HEK293 (cell line): Measurements from ENCODE around the gene CDK14.

Experiments used
- CTCF ChIA-PET: fragments of 350-600 bp; formaldehyde crosslinking; extraction: SDS; loops from one replicate; lab custom pipeline; 2021; ENCODE audit warnings: antibody characterized with exemption; lab: Yijun Ruan, JAX
- POLR2A ChIA-PET: fragments of 300-600 bp; formaldehyde crosslinking; extraction: SDS; loops from one replicate; lab custom pipeline; 2020; ENCODE audit warnings: antibody characterized with exemption, inconsistent platforms; lab: Yijun Ruan, JAX
- H3K27ac ChIP-seq: fragments of 200-500 bp; sonication (Bioruptor generic); 2 replicates; pipeline ENCODE4 v1.5.1; 2014; ENCODE audit warnings: low read depth, low read length, control low read depth, inconsistent platforms; ENCODE audit errors: extremely low read depth
- H3K36me3 ChIP-seq, 2 experiments: fragments of 200-500 bp in 1 of 2; sonication (Bioruptor generic) in 1 of 2; 1 replicate in 1 of 2; 2 replicates in 1 of 2; pipeline ENCODE4 v1.5.1; 2014 to 2017; ENCODE audit warnings: inconsistent platforms in 2 of 2, low read length in 2 of 2; ENCODE audit not compliant: control insufficient read depth in 2 of 2, insufficient read depth in 1 of 2
- H3K4me1 ChIP-seq: fragments of 200-500 bp; sonication (Bioruptor generic); 2 replicates; pipeline ENCODE4 v1.5.1; 2014; ENCODE audit warnings: mild to moderate bottlenecking, low read length, inconsistent platforms; ENCODE audit not compliant: control insufficient read depth, insufficient read depth
- H3K4me3 ChIP-seq: 2 replicates; pipeline ENCODE4 v1.5.1; 2011; ENCODE audit warnings: low read depth, mild to moderate bottlenecking, control low read depth, low read length, moderate library complexity
- H3K9me3 ChIP-seq: fragments of 200-500 bp; sonication (Bioruptor generic); 2 replicates; pipeline ENCODE4 v1.5.1; 2014; ENCODE audit warnings: low read depth, low read length, inconsistent platforms; ENCODE audit not compliant: control insufficient read depth, insufficient read depth
- BCL11B ChIP-seq: fragments of 450-650 bp; formaldehyde crosslinking; IDR thresholded peaks from 2 replicates; pipeline ENCODE4 v1.5.1; 2016; ENCODE audit warnings: low read depth, missing biosample characterization, missing genetic modification characterization
- KLF9 ChIP-seq: fragments of 450-650 bp; formaldehyde crosslinking; IDR thresholded peaks from 2 replicates; pipeline ENCODE4 v1.5.1; 2016; ENCODE audit warnings: missing biosample characterization, missing genetic modification characterization, low read depth
- OSR2 ChIP-seq: fragments of 450-650 bp; formaldehyde crosslinking; IDR thresholded peaks from 2 replicates; pipeline ENCODE4 v1.5.1; 2016; ENCODE audit warnings: missing biosample characterization, missing genetic modification characterization
- SETDB1 ChIP-seq: IDR thresholded peaks from one replicate; pipeline ENCODE4 v1.6.1; 2017; ENCODE audit warnings: mild to moderate bottlenecking, low read length, moderate library complexity, mixed read lengths; ENCODE audit not compliant: insufficient read length
- ZFHX2 ChIP-seq: fragments of 450-650 bp; formaldehyde crosslinking; conservative IDR thresholded peaks from 2 replicates; pipeline ENCODE4 v1.5.1; 2016; ENCODE audit warnings: missing biosample characterization, missing genetic modification characterization
- ZFP37 ChIP-seq: fragments of 450-650 bp; formaldehyde crosslinking; IDR thresholded peaks from 2 replicates; pipeline ENCODE4 v1.5.1; 2016; ENCODE audit warnings: missing biosample characterization, missing genetic modification characterization
- ZNF112 ChIP-seq: fragments of 450-650 bp; formaldehyde crosslinking; IDR thresholded peaks from 2 replicates; pipeline ENCODE4 v1.5.0; 2017; ENCODE audit warnings: missing biosample characterization, missing genetic modification characterization
- ZNF155 ChIP-seq: fragments of 450-650 bp; formaldehyde crosslinking; IDR thresholded peaks from 2 replicates; pipeline ENCODE4 v1.5.1; 2016; ENCODE audit warnings: missing biosample characterization, missing genetic modification characterization
- ZNF169 ChIP-seq: fragments of 450-650 bp; formaldehyde crosslinking; IDR thresholded peaks from 2 replicates; pipeline ENCODE4 v1.5.1; 2016; ENCODE audit warnings: missing biosample characterization, missing genetic modification characterization
- ZNF350 ChIP-seq: fragments of 450-650 bp; formaldehyde crosslinking; IDR thresholded peaks from 2 replicates; pipeline ENCODE4 v1.5.0; 2017; ENCODE audit warnings: missing biosample characterization, mild to moderate bottlenecking, missing genetic modification characterization
- ZNF629 ChIP-seq: fragments of 450-650 bp; formaldehyde crosslinking; IDR thresholded peaks from 2 replicates; pipeline ENCODE4 v1.5.1; 2017; ENCODE audit warnings: missing biosample characterization, missing genetic modification characterization
- ZNF654 ChIP-seq: fragments of 450-650 bp; formaldehyde crosslinking; IDR thresholded peaks from 2 replicates; pipeline ENCODE4 v1.5.1; 2016; ENCODE audit warnings: low read depth, missing biosample characterization, missing genetic modification characterization
- ZSCAN30 ChIP-seq: fragments of 450-650 bp; IDR thresholded peaks from 2 replicates; pipeline ENCODE4 v1.5.1; 2018; ENCODE audit warnings: missing biosample characterization, mild to moderate bottlenecking, missing genetic modification characterization, moderate library complexity
- TF ChIP-seq, protein P1 (sequence below): fragments of 450-650 bp; formaldehyde crosslinking; IDR thresholded peaks from 2 replicates; pipeline ENCODE4 v1.5.1; 2017; ENCODE audit warnings: missing biosample characterization, missing genetic modification characterization
- TF ChIP-seq, protein P2 (sequence below): fragments of 450-650 bp; formaldehyde crosslinking; IDR thresholded peaks from 2 replicates; pipeline ENCODE4 v1.5.1; 2016; ENCODE audit warnings: missing biosample characterization, missing genetic modification characterization
- TF ChIP-seq, protein P3 (sequence below): fragments of 450-650 bp; formaldehyde crosslinking; conservative IDR thresholded peaks from 2 replicates; pipeline ENCODE4 v1.5.1; 2016; ENCODE audit warnings: low read depth, missing biosample characterization, missing genetic modification characterization
- TF ChIP-seq, protein P4 (sequence below): fragments of 450-650 bp; formaldehyde crosslinking; IDR thresholded peaks from 2 replicates; pipeline ENCODE4 v1.5.1; 2016; ENCODE audit warnings: missing biosample characterization, missing genetic modification characterization
- TF ChIP-seq, protein P5 (sequence below): fragments of 450-650 bp; formaldehyde crosslinking; IDR thresholded peaks from 2 replicates; pipeline ENCODE4 v1.5.1; 2016; ENCODE audit warnings: missing biosample characterization, missing genetic modification characterization

The CDK14 gene

DNA sequence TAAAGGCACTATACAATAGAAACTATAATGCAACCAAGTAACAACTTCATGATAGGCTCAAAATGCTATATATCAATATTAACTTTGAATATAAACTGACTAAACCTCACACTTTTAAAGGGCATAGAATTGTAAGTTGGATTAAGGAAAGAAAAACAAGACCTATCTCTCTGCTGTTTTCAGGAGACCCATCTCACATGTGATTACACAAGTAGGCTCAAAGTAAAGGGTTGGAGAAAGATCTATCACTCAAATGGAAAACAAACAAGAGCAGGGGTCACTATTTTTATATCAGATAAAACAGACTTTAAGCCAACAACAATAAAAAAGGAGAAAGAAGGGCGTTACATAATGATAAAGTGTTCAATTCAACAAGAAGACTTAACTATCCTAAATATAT is 155.5 kb downstream of the CDK14 start:
- H3K9me3 ChIP-seq, result no peaks in the 10 kb centered on the region
- no peak overlapping the region for H3K27ac ChIP-seq
- TF ChIP-seq ZNF654 (tag by site-specific recombination) (no peak), SETDB1 (no peak), ZNF629 (tag by site-specific recombination) (no peak), ZNF155 (tag by site-specific recombination) (no peak), ZSCAN30 (tag by site-specific recombination) (no peak), ZFHX2 (no peak), KLF9 (no peak), BCL11B (tag by site-specific recombination) (no peak), ZNF350 (tag by site-specific recombination) (no peak), ZNF169 (no peak), OSR2 (tag by site-specific recombination) (no peak), ZNF112 (tag by site-specific recombination) (no peak), ZFP37 (tag by site-specific recombination) (no peak)
- TF ChIP-seq, protein P1, sequence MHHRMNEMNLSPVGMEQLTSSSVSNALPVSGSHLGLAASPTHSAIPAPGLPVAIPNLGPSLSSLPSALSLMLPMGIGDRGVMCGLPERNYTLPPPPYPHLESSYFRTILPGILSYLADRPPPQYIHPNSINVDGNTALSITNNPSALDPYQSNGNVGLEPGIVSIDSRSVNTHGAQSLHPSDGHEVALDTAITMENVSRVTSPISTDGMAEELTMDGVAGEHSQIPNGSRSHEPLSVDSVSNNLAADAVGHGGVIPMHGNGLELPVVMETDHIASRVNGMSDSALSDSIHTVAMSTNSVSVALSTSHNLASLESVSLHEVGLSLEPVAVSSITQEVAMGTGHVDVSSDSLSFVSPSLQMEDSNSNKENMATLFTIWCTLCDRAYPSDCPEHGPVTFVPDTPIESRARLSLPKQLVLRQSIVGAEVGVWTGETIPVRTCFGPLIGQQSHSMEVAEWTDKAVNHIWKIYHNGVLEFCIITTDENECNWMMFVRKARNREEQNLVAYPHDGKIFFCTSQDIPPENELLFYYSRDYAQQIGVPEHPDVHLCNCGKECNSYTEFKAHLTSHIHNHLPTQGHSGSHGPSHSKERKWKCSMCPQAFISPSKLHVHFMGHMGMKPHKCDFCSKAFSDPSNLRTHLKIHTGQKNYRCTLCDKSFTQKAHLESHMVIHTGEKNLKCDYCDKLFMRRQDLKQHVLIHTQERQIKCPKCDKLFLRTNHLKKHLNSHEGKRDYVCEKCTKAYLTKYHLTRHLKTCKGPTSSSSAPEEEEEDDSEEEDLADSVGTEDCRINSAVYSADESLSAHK (tag by site-specific recombination), result no peak
- TF ChIP-seq, protein P2, sequence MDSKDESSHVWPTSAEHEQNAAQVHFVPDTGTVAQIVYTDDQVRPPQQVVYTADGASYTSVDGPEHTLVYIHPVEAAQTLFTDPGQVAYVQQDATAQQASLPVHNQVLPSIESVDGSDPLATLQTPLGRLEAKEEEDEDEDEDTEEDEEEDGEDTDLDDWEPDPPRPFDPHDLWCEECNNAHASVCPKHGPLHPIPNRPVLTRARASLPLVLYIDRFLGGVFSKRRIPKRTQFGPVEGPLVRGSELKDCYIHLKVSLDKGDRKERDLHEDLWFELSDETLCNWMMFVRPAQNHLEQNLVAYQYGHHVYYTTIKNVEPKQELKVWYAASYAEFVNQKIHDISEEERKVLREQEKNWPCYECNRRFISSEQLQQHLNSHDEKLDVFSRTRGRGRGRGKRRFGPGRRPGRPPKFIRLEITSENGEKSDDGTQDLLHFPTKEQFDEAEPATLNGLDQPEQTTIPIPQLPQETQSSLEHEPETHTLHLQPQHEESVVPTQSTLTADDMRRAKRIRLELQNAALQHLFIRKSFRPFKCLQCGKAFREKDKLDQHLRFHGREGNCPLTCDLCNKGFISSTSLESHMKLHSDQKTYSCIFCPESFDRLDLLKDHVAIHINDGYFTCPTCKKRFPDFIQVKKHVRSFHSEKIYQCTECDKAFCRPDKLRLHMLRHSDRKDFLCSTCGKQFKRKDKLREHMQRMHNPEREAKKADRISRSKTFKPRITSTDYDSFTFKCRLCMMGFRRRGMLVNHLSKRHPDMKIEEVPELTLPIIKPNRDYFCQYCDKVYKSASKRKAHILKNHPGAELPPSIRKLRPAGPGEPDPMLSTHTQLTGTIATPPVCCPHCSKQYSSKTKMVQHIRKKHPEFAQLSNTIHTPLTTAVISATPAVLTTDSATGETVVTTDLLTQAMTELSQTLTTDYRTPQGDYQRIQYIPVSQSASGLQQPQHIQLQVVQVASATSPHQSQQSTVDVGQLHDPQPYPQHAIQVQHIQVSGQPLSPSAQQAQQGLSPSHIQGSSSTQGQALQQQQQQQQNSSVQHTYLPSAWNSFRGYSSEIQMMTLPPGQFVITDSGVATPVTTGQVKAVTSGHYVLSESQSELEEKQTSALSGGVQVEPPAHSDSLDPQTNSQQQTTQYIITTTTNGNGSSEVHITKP (tag by site-specific recombination), result no peak
- TF ChIP-seq, protein P3, sequence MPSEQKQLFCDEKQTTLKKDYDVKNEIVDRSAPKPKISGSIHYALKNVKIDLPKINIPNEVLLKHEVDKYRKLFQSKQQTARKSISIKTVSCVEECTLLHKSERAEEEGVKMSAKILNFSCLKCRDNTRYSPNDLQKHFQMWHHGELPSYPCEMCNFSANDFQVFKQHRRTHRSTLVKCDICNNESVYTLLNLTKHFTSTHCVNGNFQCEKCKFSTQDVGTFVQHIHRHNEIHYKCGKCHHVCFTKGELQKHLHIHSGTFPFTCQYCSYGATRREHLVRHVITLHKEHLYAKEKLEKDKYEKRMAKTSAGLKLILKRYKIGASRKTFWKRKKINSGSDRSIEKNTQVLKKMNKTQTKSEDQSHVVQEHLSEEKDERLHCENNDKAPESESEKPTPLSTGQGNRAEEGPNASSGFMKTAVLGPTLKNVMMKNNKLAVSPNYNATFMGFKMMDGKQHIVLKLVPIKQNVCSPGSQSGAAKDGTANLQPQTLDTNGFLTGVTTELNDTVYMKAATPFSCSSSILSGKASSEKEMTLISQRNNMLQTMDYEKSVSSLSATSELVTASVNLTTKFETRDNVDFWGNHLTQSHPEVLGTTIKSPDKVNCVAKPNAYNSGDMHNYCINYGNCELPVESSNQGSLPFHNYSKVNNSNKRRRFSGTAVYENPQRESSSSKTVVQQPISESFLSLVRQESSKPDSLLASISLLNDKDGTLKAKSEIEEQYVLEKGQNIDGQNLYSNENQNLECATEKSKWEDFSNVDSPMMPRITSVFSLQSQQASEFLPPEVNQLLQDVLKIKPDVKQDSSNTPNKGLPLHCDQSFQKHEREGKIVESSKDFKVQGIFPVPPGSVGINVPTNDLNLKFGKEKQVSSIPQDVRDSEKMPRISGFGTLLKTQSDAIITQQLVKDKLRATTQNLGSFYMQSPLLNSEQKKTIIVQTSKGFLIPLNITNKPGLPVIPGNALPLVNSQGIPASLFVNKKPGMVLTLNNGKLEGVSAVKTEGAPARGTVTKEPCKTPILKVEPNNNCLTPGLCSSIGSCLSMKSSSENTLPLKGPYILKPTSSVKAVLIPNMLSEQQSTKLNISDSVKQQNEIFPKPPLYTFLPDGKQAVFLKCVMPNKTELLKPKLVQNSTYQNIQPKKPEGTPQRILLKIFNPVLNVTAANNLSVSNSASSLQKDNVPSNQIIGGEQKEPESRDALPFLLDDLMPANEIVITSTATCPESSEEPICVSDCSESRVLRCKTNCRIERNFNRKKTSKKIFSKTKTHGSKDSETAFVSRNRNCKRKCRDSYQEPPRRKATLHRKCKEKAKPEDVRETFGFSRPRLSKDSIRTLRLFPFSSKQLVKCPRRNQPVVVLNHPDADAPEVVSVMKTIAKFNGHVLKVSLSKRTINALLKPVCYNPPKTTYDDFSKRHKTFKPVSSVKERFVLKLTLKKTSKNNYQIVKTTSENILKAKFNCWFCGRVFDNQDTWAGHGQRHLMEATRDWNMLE (tag by site-specific recombination), result no peak
- TF ChIP-seq, protein P4, sequence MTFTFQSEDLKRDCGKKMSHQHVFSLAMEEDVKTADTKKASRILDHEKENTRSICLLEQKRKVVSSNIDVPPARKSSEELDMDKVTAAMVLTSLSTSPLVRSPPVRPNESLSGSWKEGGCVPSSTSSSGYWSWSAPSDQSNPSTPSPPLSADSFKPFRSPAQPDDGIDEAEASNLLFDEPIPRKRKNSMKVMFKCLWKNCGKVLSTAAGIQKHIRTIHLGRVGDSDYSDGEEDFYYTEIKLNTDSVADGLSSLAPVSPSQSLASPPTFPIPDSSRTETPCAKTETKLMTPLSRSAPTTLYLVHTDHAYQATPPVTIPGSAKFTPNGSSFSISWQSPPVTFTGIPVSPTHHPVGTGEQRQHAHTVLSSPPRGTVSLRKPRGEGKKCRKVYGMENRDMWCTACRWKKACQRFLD (tag by site-specific recombination), result no peak
- TF ChIP-seq, protein P5, sequence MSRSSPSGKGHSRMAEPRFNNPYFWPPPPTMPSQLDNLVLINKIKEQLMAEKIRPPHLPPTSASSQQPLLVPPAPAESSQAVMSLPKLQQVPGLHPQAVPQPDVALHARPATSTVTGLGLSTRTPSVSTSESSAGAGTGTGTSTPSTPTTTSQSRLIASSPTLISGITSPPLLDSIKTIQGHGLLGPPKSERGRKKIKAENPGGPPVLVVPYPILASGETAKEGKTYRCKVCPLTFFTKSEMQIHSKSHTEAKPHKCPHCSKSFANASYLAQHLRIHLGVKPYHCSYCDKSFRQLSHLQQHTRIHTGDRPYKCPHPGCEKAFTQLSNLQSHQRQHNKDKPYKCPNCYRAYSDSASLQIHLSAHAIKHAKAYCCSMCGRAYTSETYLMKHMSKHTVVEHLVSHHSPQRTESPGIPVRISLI (tag by site-specific recombination), result no peak
- no peak overlapping the region for H3K4me3 ChIP-seq
- ChIA-PET CTCF (no interaction called here), POLR2A (interaction anchor here (0.5 kb wide), 1 partner anchor 310 kb away, joined by 3 read pairs; no protein-coding TSS in a partner anchor)
- H3K4me1 ChIP-seq, result no peaks in the 10 kb centered on the region
- H3K36me3 ChIP-seq, result no peaks in the 10 kb centered on the region
